ENCODE data around the gene PIGS. TPM values are rescaled to one million over a fixed set of nuclear protein-coding genes. Genes with fewer than 3 reads are reported as not detected.

The PIGS gene
- total and polyA plus RNA-seq, 2 of the 4 experiments (the other 2 are of a cell fraction), result 28.7 to 78.9 TPM

- dilution Hi-C loops (cut with HindIII; ENCODE audit: low sequenced_read_pairs, unreplicated experiment) (no loop called here), in situ Hi-C loops (cut with MboI; ENCODE audit: low sequenced_read_pairs) (loop anchor here (10.0 kb wide), 1 partner anchor 119 kb away; no protein-coding TSS in a partner anchor), intact Hi-C loops (cut with micrococcal nuclease) (loop anchor here (1.0 kb wide), 1 partner anchor 120 kb away; no protein-coding TSS in a partner anchor)
- H3K18ac ChIP-seq (ENCODE audit: low read depth, low read length), result no peak within 1 kb of the TSS
- H3K27ac ChIP-seq (ENCODE audit: insufficient read depth, low read length), result no peak within 1 kb of the TSS
- BruUV-seq (replicated peaks), result no TSS peak
- peaks cover 8% of the 10 kb centered on the region; the same call in 1 of the 2 replicates for H4K20me1 ChIP-seq (ENCODE audit: insufficient read depth, low read length)
- no peak within 1 kb of the TSS for H4K8ac ChIP-seq (ENCODE audit: low read depth in 2 of 2, low read length in 2 of 2)
- no peaks in the 10 kb centered on the region for H3K79me1 ChIP-seq (ENCODE audit: low read depth in 1 of 2, low read length in 2 of 2)
- no peaks in the 10 kb centered on the region for H3K4me1 ChIP-seq (ENCODE audit: control insufficient read depth, insufficient read depth, low read length)
- CTCF ChIA-PET, result no interaction called here
- H2BK120ac ChIP-seq (ENCODE audit: low read depth, low read length), result no peak within 1 kb of the TSS
- peak within 1 kb of the TSS; percentile 33 for H2AK9ac ChIP-seq (replicated peaks; ENCODE audit: low read depth, low read length, poor library complexity)
- no peak for TF ChIP-seq NFE2L2 (IDR thresholded peaks at IDR 0.05; ENCODE audit: low read depth, low read length)
- no peak for TF ChIP-seq MXI1 (IDR thresholded peaks at IDR 0.05; ENCODE audit: borderline replicate concordance, low read depth, low read length)
- no peak for TF ChIP-seq RAD21 (IDR thresholded peaks at IDR 0.05; ENCODE audit: low read length)
- no peak for TF ChIP-seq USF2 (IDR thresholded peaks at IDR 0.05; ENCODE audit: low read depth, low read length)
- no peak for TF ChIP-seq CHD1 (IDR thresholded peaks at IDR 0.05; ENCODE audit: low read depth, low read length)
- TF ChIP-seq MAZ (IDR thresholded peaks at IDR 0.05; ENCODE audit: borderline replicate concordance, low read depth, low read length), result no peak
- no peak for TF ChIP-seq CTCF (conservative IDR thresholded peaks at IDR 0.05; ENCODE audit: low read depth, low read length)
- TF ChIP-seq SMC3 (IDR thresholded peaks at IDR 0.05; ENCODE audit: low read depth, low read length), result no peak
- WGBS, 2 experiments (ENCODE audit: extremely low coverage in 2 of 2, insufficient read length in 1 of 2), result no CpG with 5 or more reads among the region's 5 CpGs
- peaks cover 46% of the 10 kb centered on the region for H3K36me3 ChIP-seq (ENCODE audit: control insufficient read depth, insufficient read depth, low read length)
- H3K4ac ChIP-seq (ENCODE audit: low read depth, low read length), result no peak within 1 kb of the TSS
- no peak within 1 kb of the TSS for H2AK5ac ChIP-seq (ENCODE audit: low read depth, low read length)
- H4K91ac ChIP-seq (ENCODE audit: insufficient read depth, low read depth, low read length), result no peak within 1 kb of the TSS
- H3K27me3 ChIP-seq (ENCODE audit: control insufficient read depth, insufficient read depth, low read length), result no peaks in the 10 kb centered on the region
- H2BK5ac ChIP-seq (ENCODE audit: low read depth, low read length, poor library complexity, severe bottlenecking), result no peak within 1 kb of the TSS
- H2BK15ac ChIP-seq (ENCODE audit: low read depth, low read length), result no peak within 1 kb of the TSS
- H3K23ac ChIP-seq (ENCODE audit: low read depth, low read length), result no peak within 1 kb of the TSS
- POLR2A ChIA-PET (ENCODE audit: unreplicated experiment), result no interaction called here
- H3K9ac ChIP-seq (ENCODE audit: low read depth, low read length), result no peak within 1 kb of the TSS
- H3K9me1 ChIP-seq (ENCODE audit: insufficient read depth, low read length), result no peaks in the 10 kb centered on the region
- H2AFZ ChIP-seq (replicated peaks; ENCODE audit: low read length, poor library complexity), result no peak within 1 kb of the TSS
- H3K56ac ChIP-seq (ENCODE audit: extremely low read depth, insufficient read depth, low read length), result no peak within 1 kb of the TSS
- no peak within 1 kb of the TSS for H4K5ac ChIP-seq (ENCODE audit: low read depth, low read length)
- no peak within 1 kb of the TSS for H3K14ac ChIP-seq (replicated peaks; ENCODE audit: low read depth, low read length)
- no peak for DNase-seq
- H3K4me2 ChIP-seq (ENCODE audit: low read depth, low read length), result no peak within 1 kb of the TSS
- peak; percentile 24; the same call in 1 of the 2 replicates for ATAC-seq (ENCODE audit: low read depth)
- no peak within 1 kb of the TSS for H3K4me3 ChIP-seq (ENCODE audit: insufficient read depth, low read depth, low read length)
- no peak within 1 kb of the TSS for H2BK20ac ChIP-seq (ENCODE audit: low read depth, low read length)
- H3K9me3 ChIP-seq (ENCODE audit: control insufficient read depth, insufficient read depth, low read length), result no peaks in the 10 kb centered on the region
These were observed 42.6 kb upstream of the PIGS start, which contains the start of gene RSKR for GRCh38 chr17:28613931-28614381. Gene RSKR, minus strand, starts transcription at chr17:28614185. Its CDS starts 24 bp downstream, at chr17:28614161.

All from IMR-90 (cell line).